ENCODE measurements around the gene CHRNA7. TPM values are rescaled to one million over a fixed set of nuclear protein-coding genes. Genes with fewer than 3 reads are reported as not detected.

The CHRNA7 gene
- total RNA-seq, 1 experiment from 2014 or later = 4.4 TPM

DNA sequence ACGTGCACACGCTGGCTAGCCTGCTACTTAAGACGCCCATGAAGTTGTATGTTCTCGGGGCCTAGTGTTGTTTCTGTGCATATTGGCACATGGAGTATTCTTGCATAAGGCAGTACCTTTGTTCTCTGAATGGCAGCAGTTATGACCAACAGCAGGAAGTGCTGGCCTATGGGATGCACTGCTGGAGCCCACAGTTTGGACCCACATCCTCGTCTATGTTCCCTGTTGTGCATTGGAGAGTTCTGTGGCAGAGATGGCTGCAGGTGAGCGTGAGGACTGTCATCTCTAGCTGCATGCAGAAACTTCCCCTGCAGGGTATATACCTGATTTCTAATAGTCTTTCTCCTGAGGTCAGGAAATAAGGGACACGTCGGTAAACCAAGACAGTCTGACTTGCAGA is 81.8 kb downstream of the CHRNA7 start:
- H3K4me2 ChIP-seq (ENCODE audit: insufficient read depth, insufficient read length, low read length) = no peak overlapping the region
- no peak overlapping the region for H3K14ac ChIP-seq (ENCODE audit: insufficient read depth, low read length)
- peaks cover 3% of the 10 kb centered on the region for H3K23me2 ChIP-seq (ENCODE audit: insufficient read length, low read depth, low read length, poor library complexity, severe bottlenecking)
- H3T11ph ChIP-seq (ENCODE audit: low read length) = no peak overlapping the region
- H3K4ac ChIP-seq (ENCODE audit: low read depth, low read length) = no peak overlapping the region
- no peak overlapping the region for H2BK20ac ChIP-seq (ENCODE audit: low read depth, low read length, poor library complexity, severe bottlenecking)
- no peaks in the 10 kb centered on the region for H4K20me1 ChIP-seq (ENCODE audit: control insufficient read depth, insufficient read depth, insufficient read length)
- TF ChIP-seq, protein P1, sequence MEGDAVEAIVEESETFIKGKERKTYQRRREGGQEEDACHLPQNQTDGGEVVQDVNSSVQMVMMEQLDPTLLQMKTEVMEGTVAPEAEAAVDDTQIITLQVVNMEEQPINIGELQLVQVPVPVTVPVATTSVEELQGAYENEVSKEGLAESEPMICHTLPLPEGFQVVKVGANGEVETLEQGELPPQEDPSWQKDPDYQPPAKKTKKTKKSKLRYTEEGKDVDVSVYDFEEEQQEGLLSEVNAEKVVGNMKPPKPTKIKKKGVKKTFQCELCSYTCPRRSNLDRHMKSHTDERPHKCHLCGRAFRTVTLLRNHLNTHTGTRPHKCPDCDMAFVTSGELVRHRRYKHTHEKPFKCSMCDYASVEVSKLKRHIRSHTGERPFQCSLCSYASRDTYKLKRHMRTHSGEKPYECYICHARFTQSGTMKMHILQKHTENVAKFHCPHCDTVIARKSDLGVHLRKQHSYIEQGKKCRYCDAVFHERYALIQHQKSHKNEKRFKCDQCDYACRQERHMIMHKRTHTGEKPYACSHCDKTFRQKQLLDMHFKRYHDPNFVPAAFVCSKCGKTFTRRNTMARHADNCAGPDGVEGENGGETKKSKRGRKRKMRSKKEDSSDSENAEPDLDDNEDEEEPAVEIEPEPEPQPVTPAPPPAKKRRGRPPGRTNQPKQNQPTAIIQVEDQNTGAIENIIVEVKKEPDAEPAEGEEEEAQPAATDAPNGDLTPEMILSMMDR (conservative IDR thresholded peaks at IDR 0.05) = no peak
- no peak overlapping the region for H3K18ac ChIP-seq (ENCODE audit: insufficient read length, low read depth, low read length)
- no peak overlapping the region for H3K4me3 Mint-ChIP-seq
- H3K9me3 Mint-ChIP-seq = no peaks in the 10 kb centered on the region; a peak in 1 of 5 replicates
- no peak overlapping the region for H3K23ac ChIP-seq (ENCODE audit: insufficient read length, low read depth, low read length)
- no peak overlapping the region for H2BK15ac ChIP-seq (ENCODE audit: low read depth, low read length)
- H3K9me3 ChIP-seq (ENCODE audit: control insufficient read depth, low read depth, low read length) = no peaks in the 10 kb centered on the region
- H3K36me3 Mint-ChIP-seq (ENCODE audit: insufficient read depth in 1 of 3, low read depth in 3 of 3) = peaks cover 0 to 6% (median 0%) of the 10 kb centered on the region in 3 experiments; a peak in 2 of 7 replicates
- H2BK5ac ChIP-seq (ENCODE audit: insufficient read length, low read length) = no peak overlapping the region
- H3K27ac ChIP-seq (ENCODE audit: insufficient read length, low read depth, low read length) = no peak overlapping the region
- no peaks in the 10 kb centered on the region; the same call in 1 of the 2 replicates for H3K27me3 Mint-ChIP-seq (ENCODE audit: low read depth)
- no peak overlapping the region for H4K8ac ChIP-seq (replicated peaks; ENCODE audit: insufficient read length, low read depth, low read length)
- H3K4me1 Mint-ChIP-seq = peaks cover 23 to 24% of the 10 kb centered on the region in 2 experiments
- no peak overlapping the region for H2BK12ac ChIP-seq (ENCODE audit: insufficient read length, low read depth, low read length)
- H3K4me1 ChIP-seq (ENCODE audit: insufficient read depth, low read length) = peaks cover 3% of the 10 kb centered on the region; the same call in 1 of the 2 replicates
- DNase-seq = no peak
- H4K91ac ChIP-seq (ENCODE audit: insufficient read length, low read depth, low read length) = no peak overlapping the region
- no peak overlapping the region for H4K5ac ChIP-seq (ENCODE audit: insufficient read length, low read depth, low read length)
- no peak overlapping the region for H2AK5ac ChIP-seq (ENCODE audit: insufficient read length, low read length)
- no peak overlapping the region for H2BK120ac ChIP-seq (ENCODE audit: low read depth, low read length, poor library complexity, severe bottlenecking)
- WGBS (ENCODE audit: extremely low coverage, insufficient read length, low lambda C conversion rate) = no CpG with 5 or more reads among the region's 8 CpGs
- no peaks in the 10 kb centered on the region for H3K79me1 ChIP-seq (ENCODE audit: insufficient read depth, low read depth, low read length, poor library complexity, severe bottlenecking)
- no peaks in the 10 kb centered on the region for H3K27me3 ChIP-seq (ENCODE audit: insufficient read depth, low read length)
- no peaks in the 10 kb centered on the region for H3K79me2 ChIP-seq (ENCODE audit: insufficient read depth, low read length)
- no peak overlapping the region for H2AFZ ChIP-seq (ENCODE audit: low read length)
- peak overlapping the region in 1 of 3 experiments; percentile 55; a peak in 1 of 7 replicates for H3K27ac Mint-ChIP-seq
- H3K9ac ChIP-seq (ENCODE audit: extremely low read depth, insufficient read length, low read length) = no peak overlapping the region
- H3K56ac ChIP-seq (ENCODE audit: insufficient read length, low read depth, low read length) = no peak overlapping the region
